Smooth muscle cell (in vitro differentiated cells): ENCODE measurements around the gene ABCB4. TPM values are rescaled to one million over a fixed set of nuclear protein-coding genes. Genes with fewer than 3 reads are reported as not detected.

Experiments
- DNase-seq: peaks from one replicate; lab custom pipeline; 2025; ENCODE audit not compliant: unreplicated experiment; lab: John Stamatoyannopoulos, UW
- H2AFZ ChIP-seq: fragments of 200-600 bp; sonication (generic); 2 replicates; pipeline ENCODE4 v1.6.0; 2016; ENCODE audit warnings: antibody characterized with exemption, low read depth, mild to moderate bottlenecking
- H3F3A ChIP-seq: fragments of 200-600 bp; sonication (generic); 2 replicates; pipeline ENCODE4 v1.6.0; 2017; ENCODE audit warnings: antibody characterized with exemption, low read depth
- H3K27ac ChIP-seq: fragments of 200-600 bp; sonication (generic); 2 replicates; pipeline ENCODE4 v1.5.1; 2016; ENCODE audit warnings: low read depth, mild to moderate bottlenecking
- H3K27me3 ChIP-seq: fragments of 200-600 bp; sonication (generic); 2 replicates; pipeline ENCODE4 v1.6.1; 2016; ENCODE audit warnings: low read depth, mild to moderate bottlenecking
- H3K36me3 ChIP-seq: fragments of 200-600 bp; sonication (generic); 2 replicates; pipeline ENCODE4 v1.5.1; 2016; ENCODE audit warnings: low read depth
- H3K4me1 ChIP-seq: fragments of 200-600 bp; sonication (generic); 2 replicates; pipeline ENCODE4 v1.5.1; 2016; ENCODE audit warnings: low read depth
- H3K4me2 ChIP-seq: fragments of 200-600 bp; sonication (generic); 2 replicates; pipeline ENCODE4 v1.6.0; 2016; ENCODE audit warnings: mild to moderate bottlenecking
- H3K4me3 ChIP-seq: fragments of 200-600 bp; sonication (generic); 2 replicates; pipeline ENCODE4 v1.5.1; 2016; ENCODE audit warnings: mild to moderate bottlenecking
- H3K79me2 ChIP-seq: fragments of 200-600 bp; sonication (generic); 2 replicates; pipeline ENCODE4 v1.6.0; 2016; ENCODE audit warnings: low read depth, mild to moderate bottlenecking
- H3K9ac ChIP-seq: fragments of 200-600 bp; sonication (generic); 2 replicates; pipeline ENCODE4 v1.6.0; 2016; ENCODE audit warnings: low read depth
- H3K9me3 ChIP-seq: fragments of 200-600 bp; sonication (generic); replicated peaks from 2 replicates; pipeline ENCODE4 v1.5.1; 2016; ENCODE audit warnings: low read depth
- H4K20me1 ChIP-seq: fragments of 200-600 bp; sonication (generic); 2 replicates; pipeline ENCODE4 v1.6.0; 2016; ENCODE audit warnings: low read depth
- CTCF ChIP-seq: fragments of 200-600 bp; sonication (generic); IDR thresholded peaks from 2 replicates; pipeline ENCODE4 v1.5.1; 2017; ENCODE audit warnings: borderline replicate concordance, mild to moderate bottlenecking, antibody characterized with exemption; ENCODE audit not compliant: insufficient read depth, poor library complexity, severe bottlenecking
- WGBS: methylation state at CpG from one replicate; pipeline ENCODE4 v1.1.7; 2016; ENCODE audit warnings: low lambda C conversion rate; 5-methylcytosine and 5-hydroxymethylcytosine counted together
- polyA plus RNA-seq: library from polyadenylated mRNA; unstranded; fragments of >200 nt; fragmentation: Nextera tagmentation; extraction: Ambion mirVana; gene quantifications from 2 replicates; pipeline ENCODE4 v1.2.1, GENCODE V29; 2016
- total RNA-seq: library from RNA; depleted of rRNA; stranded (reverse); fragments of >200 nt; gene quantifications from 2 replicates; pipeline ENCODE4 v1.2.3, GENCODE V29; 2014

Gene ABCB4
- total and polyA plus RNA-seq, 2 experiments from 2014 or later, result 0.40 to 1.1 TPM

GRCh38 chr7:87482115-87482514 lies 6.6 kb upstream of the ABCB4 start:
- Histone ChIP-seq H3K4me3 (no peak overlapping the region), H3K79me2 (no peaks in the 10 kb centered on the region), H3F3A (no peaks in the 10 kb centered on the region), H3K9me3 (no peaks in the 10 kb centered on the region), H2AFZ (no peak overlapping the region), H3K27me3 (peaks cover 16% of the 10 kb centered on the region), H3K36me3 (no peaks in the 10 kb centered on the region), H3K27ac (no peak overlapping the region), H3K4me1 (no peaks in the 10 kb centered on the region), H3K9ac (no peak overlapping the region), H4K20me1 (no peaks in the 10 kb centered on the region), H3K4me2 (no peak overlapping the region)
- TF ChIP-seq CTCF, result no peak
- WGBS, result 79% methylated on average over 3 of the region's 3 CpGs
- no peak for DNase-seq

GRCh38 chr7:87480386-87480785 lies 4.9 kb upstream of the ABCB4 start:
- peaks cover 34% of the 10 kb centered on the region for H3K27me3 ChIP-seq
- no peaks in the 10 kb centered on the region for H3K9me3 ChIP-seq
- no peaks in the 10 kb centered on the region for H3K79me2 ChIP-seq
- no peak for TF ChIP-seq CTCF
- H3K9ac ChIP-seq, result no peak overlapping the region
- peaks cover under 1% of the 10 kb centered on the region for H3K4me1 ChIP-seq
- no peak overlapping the region for H2AFZ ChIP-seq
- no peak for DNase-seq
- no peak overlapping the region for H3K27ac ChIP-seq
- H3K4me2 ChIP-seq, result no peak overlapping the region
- 92% methylated on average over 2 of the region's 2 CpGs for WGBS
- H3K36me3 ChIP-seq, result no peaks in the 10 kb centered on the region
- H4K20me1 ChIP-seq, result no peaks in the 10 kb centered on the region
- H3K4me3 ChIP-seq, result no peak overlapping the region
- H3F3A ChIP-seq, result no peaks in the 10 kb centered on the region

GRCh38 chr7:87479951-87480350 lies 4.5 kb upstream of the ABCB4 start:
- Histone ChIP-seq H3K9ac (no peak overlapping the region), H3K4me1 (peaks cover 5% of the 10 kb centered on the region), H3K36me3 (no peaks in the 10 kb centered on the region), H3F3A (no peaks in the 10 kb centered on the region), H3K27ac (no peak overlapping the region), H3K27me3 (peaks cover 38% of the 10 kb centered on the region), H3K9me3 (no peaks in the 10 kb centered on the region), H2AFZ (no peak overlapping the region), H3K4me3 (no peak overlapping the region), H3K4me2 (no peak overlapping the region), H3K79me2 (no peaks in the 10 kb centered on the region), H4K20me1 (no peaks in the 10 kb centered on the region)
- no peak for DNase-seq
- TF ChIP-seq CTCF, result no peak
- 94% methylated on average over 2 of the region's 2 CpGs for WGBS

GRCh38 chr7:87476179-87476557 lies 688 bp upstream of the ABCB4 start:
- no peak for TF ChIP-seq CTCF
- peak overlapping the region; percentile 81 for H2AFZ ChIP-seq
- H4K20me1 ChIP-seq, result no peaks in the 10 kb centered on the region
- H3K9ac ChIP-seq, result no peak overlapping the region
- H3K4me2 ChIP-seq, result peak overlapping the region; percentile 87
- peaks cover 10% of the 10 kb centered on the region for H3K4me1 ChIP-seq
- no peaks in the 10 kb centered on the region for H3F3A ChIP-seq
- H3K27me3 ChIP-seq, result peaks cover 57% of the 10 kb centered on the region
- no peak overlapping the region for H3K27ac ChIP-seq
- H3K9me3 ChIP-seq, result no peaks in the 10 kb centered on the region
- no peak overlapping the region for H3K4me3 ChIP-seq
- no peaks in the 10 kb centered on the region for H3K79me2 ChIP-seq
- WGBS, result 37% methylated on average over 8 of the region's 8 CpGs
- no peak for DNase-seq
- no peaks in the 10 kb centered on the region for H3K36me3 ChIP-seq
